Measurements from ENCODE around the gene PML.

The PML gene

GRCh38 chr15:73989001-73989798 is 5.3 kb upstream of the PML start:
- no peak for DNase-seq
- TF ChIP-seq CTCF (IDR thresholded peaks at IDR 0.05; ENCODE audit: low read depth, low read length), result no peak
- Histone ChIP-seq H3K36me3 (no peaks in the 10 kb centered on the region), H3K4me3 (ENCODE audit: low read depth, low read length) (no peak overlapping the region), H3K4me1 (peaks cover 13% of the 10 kb centered on the region), H3K27me3 (no peaks in the 10 kb centered on the region), H3K9me3 (no peaks in the 10 kb centered on the region)

- TF ChIP-seq CTCF (IDR thresholded peaks at IDR 0.05; ENCODE audit: low read depth, low read length), result no peak
- H3K9me3 ChIP-seq, result no peaks in the 10 kb centered on the region
- H3K36me3 ChIP-seq, result no peaks in the 10 kb centered on the region
- no peaks in the 10 kb centered on the region for H3K27me3 ChIP-seq
- no peak overlapping the region for H3K4me3 ChIP-seq (ENCODE audit: low read depth, low read length)
- H3K4me1 ChIP-seq, result peaks cover 10% of the 10 kb centered on the region
- DNase-seq, result no peak
These were observed 4.1 kb upstream of the PML start for GRCh38 chr15:73990250-73991005.

DNA sequence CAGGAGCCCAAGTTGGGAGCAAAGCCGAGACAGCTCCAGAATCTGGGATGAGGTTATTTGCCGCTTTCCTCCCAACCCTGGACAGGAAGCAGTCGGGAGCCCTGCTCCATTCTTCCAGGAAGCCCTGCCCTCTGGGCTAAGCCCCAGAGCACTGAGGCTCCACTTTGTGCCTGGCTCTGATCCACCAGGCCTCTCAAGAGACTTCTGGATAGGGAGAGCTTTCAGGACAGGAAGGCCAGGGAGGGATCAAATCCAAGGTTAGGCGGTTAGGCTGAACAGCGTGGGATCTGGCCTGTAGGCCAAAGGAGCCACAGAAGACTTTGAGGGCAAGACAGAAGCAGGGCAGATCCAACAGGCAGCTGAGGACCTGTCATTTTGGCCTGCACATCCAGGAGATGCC is 3.3 kb upstream of the PML start:
- H3K9me3 ChIP-seq, result no peaks in the 10 kb centered on the region
- no peak for TF ChIP-seq CTCF (IDR thresholded peaks at IDR 0.05; ENCODE audit: low read depth, low read length)
- H3K4me1 ChIP-seq, result peaks cover 4% of the 10 kb centered on the region; the same call in 1 of the 2 replicates
- peak; percentile 48 for DNase-seq
- no peaks in the 10 kb centered on the region for H3K27me3 ChIP-seq
- H3K36me3 ChIP-seq, result no peaks in the 10 kb centered on the region
- H3K4me3 ChIP-seq (ENCODE audit: low read depth, low read length), result peak overlapping the region; percentile 87

DNA sequence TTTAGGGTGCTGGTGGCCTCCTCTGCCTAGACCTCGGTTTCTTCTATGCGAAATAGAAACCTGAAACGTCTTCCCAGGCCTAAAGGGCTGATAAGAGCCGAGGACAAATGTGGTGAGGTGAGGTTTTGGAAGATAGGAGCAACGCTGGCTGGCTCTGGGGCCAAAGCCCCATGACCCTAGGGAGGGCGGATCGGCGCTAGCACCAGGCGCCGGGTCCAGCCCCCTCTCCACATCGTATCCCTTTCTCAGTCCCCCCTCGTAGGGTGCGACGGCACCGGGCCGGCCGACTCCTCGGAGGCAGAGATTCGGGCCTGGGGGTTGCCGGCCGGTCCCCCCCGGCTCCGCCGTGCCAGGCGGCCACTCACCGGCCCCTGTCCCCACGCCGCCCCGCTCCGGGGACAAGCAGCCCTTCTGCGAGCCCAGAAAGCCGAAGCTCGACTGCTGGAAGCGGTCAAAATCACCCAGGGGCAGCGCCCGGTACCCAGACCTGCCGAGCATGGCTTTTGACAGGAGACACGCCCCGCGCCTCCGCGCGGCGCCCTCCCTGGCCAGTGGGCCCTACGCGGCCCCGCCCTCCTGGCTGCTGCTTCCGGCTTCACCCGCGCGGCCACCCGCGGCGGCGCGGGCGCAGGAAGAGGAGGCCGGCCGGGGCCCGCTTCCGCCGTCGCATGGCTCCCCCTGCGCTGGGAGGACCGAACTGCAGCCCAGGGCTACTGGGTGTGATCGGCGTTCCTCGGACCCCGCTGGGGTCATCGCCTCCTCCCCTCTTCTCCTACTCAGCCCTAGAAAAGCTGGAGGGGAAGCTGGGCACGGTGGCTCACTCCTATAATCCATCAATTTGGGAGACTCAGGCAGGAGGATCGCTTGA is 2.6 kb upstream of the PML start, which contains the start of gene STOML1:
TSS of gene STOML1 (minus strand) at position 570 of the 868 bp plus-strand sequence. CDS start at position 498, 72 bp downstream.
- H3K27me3 ChIP-seq, result no peaks in the 10 kb centered on the region
- H3K36me3 ChIP-seq, result no peaks in the 10 kb centered on the region
- H3K9me3 ChIP-seq, result no peaks in the 10 kb centered on the region
- H3K4me1 ChIP-seq, result peaks cover 4% of the 10 kb centered on the region; the same call in 1 of the 2 replicates
- peak; percentile 97 for DNase-seq
- peak within 1 kb of the TSS; percentile 87 for H3K4me3 ChIP-seq (ENCODE audit: low read depth, low read length)
- peak; percentile 74 for TF ChIP-seq CTCF (IDR thresholded peaks at IDR 0.05; ENCODE audit: low read depth, low read length)

DNA sequence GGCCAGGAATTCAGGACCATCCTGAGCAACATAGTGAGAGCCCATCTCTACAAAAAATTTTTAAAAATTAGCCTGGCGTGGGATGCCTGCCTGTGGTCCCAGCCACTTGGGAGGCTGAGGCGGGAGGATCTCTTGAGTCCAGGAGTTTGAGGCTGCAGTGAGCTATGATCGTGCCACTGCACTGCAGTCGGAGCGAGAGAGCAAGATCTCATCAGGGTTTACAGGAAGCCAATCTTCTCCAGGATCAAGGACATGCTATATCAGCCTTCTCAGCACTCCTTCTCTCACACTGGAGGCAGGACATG is 2.0 kb upstream of the PML start:
- no peak for TF ChIP-seq CTCF (IDR thresholded peaks at IDR 0.05; ENCODE audit: low read depth, low read length)
- Histone ChIP-seq H3K4me3 (ENCODE audit: low read depth, low read length) (peak overlapping the region; percentile 53), H3K4me1 (peaks cover 4% of the 10 kb centered on the region; the same call in 1 of the 2 replicates), H3K9me3 (no peaks in the 10 kb centered on the region), H3K27me3 (no peaks in the 10 kb centered on the region), H3K36me3 (no peaks in the 10 kb centered on the region)
- DNase-seq, result no peak
